ENCODE measurements around the gene FGF19.

The FGF19 gene, protein sequence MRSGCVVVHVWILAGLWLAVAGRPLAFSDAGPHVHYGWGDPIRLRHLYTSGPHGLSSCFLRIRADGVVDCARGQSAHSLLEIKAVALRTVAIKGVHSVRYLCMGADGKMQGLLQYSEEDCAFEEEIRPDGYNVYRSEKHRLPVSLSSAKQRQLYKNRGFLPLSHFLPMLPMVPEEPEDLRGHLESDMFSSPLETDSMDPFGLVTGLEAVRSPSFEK

DNA sequence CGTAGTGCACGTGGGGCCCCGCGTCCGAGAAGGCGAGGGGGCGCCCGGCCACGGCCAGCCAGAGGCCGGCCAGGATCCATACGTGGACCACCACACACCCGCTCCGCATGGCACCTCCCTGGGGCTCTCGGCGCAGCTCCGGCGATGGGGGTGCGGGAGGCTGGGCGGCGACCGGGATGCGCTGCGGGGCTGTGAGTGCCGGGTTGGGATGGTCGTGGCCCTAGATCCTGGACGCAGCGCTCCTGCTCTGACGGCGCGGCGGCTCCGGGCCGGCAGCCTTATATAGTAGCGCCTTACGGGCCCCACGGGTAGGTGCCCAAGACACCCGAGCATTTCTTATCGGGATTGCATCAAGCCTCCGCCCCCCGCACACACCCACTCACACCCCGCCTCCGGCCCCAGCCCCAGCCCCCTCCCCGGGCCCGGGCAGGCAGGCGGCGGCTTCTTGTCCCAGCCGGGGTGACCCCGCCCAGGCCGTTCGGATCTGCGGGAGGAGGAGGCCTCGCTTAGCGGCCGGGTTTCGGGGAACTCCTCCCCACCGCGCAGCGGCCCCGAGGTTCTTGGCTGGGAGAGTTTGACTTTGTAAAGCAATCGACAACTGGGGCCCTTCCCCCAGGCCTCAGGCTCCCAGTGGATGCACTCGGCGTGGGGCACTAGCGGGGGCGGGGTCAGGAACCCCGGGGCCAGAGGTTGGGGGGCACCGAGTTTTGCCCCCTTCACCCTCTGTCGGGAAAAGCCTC is at the start of gene FGF19:
TSS of gene FGF19 (minus strand) at position 255 of the 740 bp plus-strand sequence. CDS start at position 109, 146 bp downstream.
- no peak for DNase-seq

DNA sequence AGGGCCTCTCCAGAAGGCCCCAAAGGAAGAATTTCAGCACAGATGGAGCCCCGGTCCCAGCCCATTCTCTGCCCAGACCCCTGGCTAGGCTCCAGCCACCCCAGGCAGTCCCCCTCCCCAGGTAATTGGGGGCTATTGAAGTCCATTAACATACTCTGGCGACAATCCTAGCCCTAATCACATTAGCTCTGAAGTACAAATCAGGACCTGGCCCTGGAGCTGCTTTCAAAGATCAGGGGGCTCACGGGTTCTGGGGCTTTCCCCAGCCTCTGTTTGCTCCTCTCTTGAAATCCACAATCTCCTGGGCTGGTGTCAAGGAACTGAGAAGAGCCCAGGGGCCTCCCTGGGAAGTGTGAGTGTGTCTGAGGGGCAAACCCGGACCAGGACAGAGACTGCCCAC is 49.1 kb upstream of the FGF19 start:
- DNase-seq = no peak

DNA sequence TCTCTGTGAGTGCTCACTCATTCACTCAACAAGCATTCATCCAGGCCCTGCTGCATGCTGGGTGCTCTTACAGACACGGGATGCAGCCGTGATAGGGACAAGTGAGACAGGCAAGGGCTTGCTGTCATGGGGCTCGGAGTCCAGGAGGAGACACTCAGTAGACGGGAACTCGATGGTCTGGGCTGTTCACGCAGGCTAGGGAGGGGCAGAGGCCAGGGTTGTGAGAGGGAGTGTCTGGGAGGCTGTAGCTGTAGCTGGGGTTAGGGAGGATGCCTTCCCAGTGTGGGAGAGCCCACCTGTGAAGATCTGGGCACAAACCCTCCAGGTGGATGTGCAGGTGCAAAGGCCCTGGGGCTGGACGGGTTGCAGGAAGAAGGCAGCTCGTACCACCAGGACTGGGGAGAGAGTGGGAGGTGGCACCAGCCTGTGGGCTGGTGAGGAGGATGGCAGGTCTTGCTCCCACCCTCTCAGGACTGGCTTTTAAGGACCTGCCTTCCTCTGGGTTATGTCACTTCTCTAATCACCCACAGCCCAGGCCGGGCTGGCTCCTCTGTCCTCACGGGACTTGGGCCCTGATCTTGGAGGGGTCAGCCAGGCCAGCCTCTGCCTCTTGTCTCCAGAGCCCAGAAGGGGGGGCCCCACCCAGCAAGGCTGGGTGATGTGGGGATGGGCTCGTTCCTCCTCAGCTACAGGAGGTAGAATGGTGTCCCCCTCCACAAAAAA is 47.2 kb upstream of the FGF19 start:
- DNase-seq = no peak

DNA sequence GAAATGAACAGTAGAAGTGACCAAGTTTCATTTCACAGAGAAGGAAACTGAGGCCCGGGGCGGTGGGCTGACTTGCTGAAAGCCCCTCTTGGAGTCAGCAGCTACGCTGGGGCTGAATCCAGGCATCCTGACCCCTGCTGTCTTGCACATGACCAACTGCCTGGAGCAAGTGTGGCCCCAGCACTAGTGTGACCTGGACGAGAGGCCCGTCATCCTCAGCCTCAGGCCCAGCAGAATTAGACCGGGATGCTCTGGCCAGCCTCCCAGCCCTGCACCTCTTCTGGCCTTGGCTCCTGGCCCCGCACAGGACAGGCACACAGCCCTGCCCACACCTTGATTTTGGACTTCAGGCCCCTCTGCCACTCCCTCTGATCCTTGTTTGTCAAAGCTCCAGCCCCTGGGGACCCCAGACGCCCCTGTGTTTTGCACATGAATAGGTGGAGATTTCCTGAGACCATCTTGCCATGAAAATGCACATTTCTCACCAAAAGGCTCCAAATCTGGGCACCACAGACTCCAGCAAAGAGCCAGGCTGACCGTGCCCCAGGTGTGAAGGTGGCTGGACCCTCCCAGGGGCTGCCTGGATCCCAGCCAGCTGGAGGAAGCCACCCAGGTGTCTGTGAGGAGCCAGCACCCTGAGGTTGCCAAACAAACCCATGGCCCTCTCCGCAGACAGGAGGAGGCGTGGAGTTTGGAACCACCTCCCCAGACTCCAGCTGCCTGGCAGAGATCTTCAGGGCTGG is 46.5 kb upstream of the FGF19 start:
- no peak for DNase-seq

DNA sequence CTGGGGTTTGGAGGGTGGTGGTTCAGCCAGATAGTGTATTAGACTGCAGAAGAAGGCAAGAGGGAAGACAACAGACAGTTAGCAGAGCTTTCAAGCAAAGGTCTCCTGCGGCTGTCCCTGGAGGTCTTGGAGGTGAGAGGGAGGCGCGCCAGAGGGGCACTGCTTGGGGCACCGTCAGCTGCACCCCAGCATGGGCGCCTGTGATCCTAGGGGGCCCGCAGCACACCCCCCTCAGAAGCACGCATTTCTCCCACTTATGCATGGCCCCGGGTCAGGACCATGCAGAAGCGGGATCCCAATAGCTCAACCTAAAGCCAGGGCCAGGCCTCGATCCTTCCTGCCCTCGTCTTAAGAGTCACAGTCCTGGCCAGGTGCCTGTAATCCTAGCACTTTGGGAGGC is 44.8 kb upstream of the FGF19 start:
- no peak for DNase-seq

DNA sequence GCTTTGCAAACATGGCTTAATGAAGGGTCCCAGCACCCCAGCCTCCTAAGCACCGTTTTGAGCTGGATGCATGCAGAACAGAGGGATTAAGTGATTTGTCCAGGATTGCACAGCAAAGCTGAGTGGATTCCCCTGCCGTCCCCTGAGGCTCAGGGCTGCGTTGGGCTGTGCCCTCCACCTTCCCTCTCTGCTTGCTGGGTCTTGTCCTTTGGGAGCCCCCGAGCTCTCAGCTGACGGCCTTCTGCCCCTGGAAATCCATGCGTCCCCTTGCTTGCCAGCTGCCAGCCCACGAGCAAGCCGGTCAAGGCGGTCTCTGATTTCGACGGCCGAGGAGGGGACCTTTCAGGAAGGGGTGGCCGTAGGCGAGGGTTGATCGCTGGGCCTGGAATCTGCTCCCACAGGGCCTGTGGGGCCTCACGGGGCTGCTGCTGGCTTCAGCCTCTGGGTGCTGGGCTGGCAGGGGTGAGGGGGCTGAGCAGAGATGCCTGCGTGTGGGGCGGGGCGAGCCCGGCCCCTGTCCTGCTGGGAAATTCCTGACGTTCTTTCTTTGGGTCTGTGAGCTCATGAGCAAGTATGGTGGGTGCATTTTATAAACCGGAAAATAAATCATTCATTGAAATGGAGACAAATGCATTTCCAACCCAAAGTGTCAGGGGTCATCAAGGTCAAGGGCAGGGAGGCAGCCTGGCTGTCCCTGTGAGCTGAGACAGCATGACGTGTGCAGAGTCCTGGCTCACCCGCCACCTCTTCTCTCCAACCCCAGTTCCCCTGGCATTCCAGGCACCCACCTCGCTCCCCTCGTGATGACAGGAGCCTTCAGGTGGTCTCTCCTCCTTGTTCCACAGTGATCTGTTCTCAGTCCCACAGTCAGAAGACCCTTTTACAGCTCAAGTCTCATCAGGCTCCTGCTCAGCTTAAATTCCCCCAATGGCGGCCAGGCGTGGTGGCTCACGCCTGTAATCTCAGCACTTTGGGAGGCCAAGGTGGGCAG is 43.2 kb upstream of the FGF19 start:
- DNase-seq = no peak

DNA sequence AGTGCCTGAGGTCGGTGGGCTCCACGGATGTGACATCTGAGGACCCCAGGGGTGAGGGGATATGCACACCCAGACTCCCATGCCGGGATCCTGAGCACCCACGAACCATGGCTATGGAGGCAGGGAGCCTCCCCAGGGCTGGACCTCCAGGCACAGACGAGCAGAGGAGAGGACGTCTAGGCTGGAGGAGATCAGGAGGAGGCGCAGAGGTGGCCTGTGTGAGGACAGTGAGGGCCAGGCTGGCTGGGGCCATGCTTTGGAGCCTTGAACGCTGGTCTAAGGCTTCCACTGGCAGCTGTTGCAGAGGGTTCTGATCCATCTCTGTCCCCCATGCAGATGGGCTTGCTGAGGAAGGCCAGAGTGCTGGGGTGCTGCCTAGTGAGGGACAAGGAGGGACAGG is 42.3 kb upstream of the FGF19 start:
- no peak for DNase-seq

DNA sequence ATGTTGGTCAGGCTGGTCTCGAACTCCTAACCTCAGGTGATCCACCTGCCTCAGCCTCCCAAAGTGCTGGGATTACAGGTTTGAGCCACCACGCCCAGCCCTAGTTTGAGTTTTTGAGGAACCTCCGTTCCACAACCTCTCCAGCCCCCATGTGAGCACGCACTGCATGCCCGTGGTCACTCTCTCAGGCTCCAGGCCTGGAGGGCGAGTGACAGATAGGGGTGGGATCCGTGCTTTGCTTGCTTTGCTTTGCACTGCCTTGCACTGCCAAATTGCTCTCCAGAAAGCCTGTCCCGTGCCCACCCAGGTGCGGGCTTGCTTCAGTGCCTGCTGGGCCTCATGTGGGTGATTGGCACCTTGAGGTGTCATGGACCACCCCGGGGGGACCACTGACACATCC is 41.4 kb upstream of the FGF19 start:
- no peak for DNase-seq

DNA sequence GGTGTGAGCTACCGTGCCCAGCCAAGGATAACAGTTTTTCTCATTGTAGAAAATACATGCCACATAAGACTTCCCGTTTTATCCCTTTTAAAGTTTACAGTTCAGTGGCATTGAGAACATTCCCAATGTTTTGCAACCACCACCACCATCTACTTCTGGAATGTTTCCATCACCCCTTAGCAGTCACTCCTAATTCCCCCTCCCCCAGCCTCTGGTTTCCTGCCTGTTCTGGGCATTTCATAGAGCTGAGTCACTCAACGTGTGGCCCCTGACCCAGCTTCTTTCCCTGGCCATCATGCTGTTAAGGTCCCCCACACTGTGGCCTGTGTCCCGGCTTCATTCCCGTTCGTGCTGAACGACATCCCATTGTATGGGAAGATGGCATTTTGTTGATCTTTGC is 40.6 kb upstream of the FGF19 start:
- no peak for DNase-seq

DNA sequence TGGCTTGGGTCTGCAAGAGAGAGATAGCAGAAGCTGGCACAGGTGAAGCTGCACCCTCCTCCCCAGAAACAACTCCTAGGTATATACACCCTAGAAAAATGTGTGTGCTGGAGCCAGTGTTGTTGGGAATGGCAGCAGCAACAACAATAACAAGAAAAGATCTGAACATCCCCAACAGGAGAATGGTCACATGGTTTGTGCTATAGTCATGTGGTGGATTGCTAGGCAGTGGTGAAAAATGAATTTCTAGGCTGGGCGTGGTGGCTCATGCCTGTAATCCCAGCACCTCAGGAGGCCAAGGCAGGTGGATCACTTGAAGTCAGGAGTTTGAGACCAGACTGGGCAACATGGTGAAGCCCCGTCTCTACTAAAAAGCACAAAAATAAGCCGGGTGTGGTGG is 31.0 kb upstream of the FGF19 start:
- DNase-seq = no peak

DNA sequence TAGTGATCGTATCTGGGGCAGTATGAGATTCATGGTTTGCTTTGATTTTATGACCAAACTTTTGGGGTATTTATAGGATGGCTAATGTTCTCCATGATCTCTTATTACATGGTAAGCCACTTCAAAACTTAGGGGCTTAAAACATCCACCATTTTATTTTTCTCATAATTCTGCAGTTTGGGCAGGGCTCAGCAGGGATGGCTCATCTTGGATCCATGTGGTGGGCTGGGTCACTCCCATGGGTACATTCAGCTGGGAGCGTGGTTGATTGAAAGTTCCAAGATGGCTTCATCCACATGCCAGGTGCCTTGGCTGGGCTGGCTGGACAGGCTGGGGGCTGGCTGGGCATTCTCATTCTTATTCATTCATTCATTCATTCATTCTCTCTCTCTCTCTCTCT is 30.5 kb upstream of the FGF19 start:
- no peak for DNase-seq

DNA sequence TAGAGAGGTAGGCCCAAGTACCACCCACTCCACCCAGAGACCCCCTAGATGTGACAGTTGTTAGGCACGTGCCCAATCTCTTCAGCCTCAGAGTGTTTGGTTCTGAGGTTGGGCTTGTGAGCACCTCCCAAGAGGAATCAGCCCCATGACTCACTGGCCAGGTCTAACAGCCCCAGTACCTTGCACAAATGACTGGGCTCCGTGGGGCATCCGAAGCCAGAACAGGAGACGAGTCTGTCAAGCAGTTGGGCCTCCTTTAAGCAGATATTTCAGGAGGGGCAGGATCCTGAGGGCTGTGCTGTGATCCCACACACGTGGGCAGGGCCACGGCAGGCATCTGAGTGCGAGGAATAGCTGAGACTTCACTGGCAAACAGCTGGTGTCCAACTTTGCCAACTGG is 29.1 kb upstream of the FGF19 start:
- no peak for DNase-seq

DNA sequence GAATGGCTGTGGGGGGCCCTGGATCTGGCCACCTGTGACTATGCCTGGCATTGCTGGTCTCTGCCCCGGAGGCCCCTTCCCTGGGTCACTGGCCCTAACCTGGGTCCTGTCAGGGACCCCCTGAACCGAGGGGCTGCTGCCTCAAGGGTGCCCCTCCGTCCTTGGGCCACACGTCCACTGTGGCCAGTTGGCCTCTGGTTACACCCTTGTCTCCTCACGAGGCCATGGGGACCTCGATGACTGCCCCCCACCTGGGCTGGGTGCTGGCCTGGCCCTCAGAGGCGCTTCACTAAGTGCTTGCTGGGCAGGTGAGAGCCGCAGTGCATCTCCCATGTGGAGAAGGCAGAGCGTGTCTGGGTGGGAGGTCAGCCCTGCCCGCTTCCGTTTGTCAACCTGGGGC is 27.3 kb upstream of the FGF19 start:
- no peak for DNase-seq

DNA sequence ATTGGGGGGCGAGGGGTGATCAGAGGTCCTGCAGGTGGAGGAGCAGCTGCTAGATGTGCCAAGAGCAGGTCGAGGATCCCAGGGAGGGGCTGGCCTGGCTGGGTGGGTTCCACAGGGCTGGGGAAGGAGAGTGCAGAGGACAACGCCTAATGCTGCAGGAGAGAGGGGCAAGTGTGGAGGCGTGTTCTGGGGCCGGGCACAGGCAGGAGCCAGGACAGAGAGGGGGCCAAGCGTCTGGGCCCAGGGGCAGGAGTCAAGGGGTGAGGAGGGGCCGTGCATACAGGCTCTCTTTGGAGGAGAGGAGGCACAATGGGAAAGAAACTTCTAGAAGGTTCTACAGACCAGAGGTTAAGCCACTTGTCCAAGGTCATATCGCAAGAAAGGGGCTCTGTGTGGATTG is 26.7 kb upstream of the FGF19 start:
- no peak for DNase-seq

DNA sequence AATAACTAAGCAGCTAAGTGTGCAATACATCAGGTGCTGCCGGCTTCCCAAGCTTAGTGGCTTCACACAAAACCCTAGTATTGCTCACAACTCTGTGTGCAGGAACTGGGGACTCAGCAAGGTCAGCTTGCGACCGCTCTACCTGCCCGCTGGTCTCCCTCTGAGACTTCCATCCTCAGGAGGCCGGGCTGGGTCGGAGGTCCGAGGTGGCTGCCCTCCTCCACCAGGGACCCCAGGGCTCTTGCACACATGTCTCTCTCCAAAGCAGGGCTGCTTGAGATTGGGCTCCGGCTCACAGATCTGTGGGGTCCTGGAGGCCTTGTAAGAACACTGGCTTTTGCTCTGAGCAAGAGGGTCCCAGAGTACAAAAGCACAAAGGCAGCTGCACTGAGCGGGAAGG is 25.4 kb upstream of the FGF19 start:
- no peak for DNase-seq

DNA sequence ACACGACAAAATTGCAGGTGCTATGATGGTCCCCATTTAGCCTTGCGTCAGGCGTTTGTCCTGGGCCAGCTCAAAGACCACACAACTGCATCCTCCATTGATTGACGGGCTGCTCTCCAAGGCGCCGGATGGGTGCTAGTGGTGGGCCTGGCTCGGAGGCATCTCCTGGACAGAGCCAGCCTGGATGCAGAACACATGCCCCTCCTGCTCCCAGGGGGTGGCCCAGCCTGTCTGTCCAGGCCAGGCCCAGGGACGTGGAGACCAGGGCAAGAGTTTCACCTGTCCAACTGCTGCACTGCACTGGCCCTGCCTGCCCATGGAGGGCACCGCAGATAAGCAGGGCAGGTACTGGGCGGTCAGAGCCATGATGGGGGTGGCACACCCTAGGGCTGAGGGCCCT is 23.4 kb upstream of the FGF19 start:
- no peak for DNase-seq

DNA sequence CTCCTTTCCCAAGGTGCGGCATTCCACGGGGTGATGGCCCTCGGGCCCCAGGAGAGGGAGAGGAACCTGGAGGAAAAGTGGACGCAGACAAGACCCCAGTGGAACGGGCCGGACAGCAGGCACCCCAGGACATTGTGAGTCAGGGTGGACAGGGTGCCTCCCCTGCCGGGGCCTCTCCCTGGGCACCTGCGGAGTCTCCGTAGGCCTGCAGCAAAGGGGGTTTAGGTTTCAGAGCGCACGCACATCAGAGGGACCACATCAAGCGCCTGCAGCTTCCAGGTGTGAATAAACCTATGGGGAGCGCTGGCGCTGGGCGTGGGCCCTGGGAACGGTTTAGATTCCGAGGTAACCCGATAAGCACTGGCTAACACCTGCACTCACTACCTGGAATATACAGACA is 22.7 kb upstream of the FGF19 start:
- DNase-seq = no peak

DNA sequence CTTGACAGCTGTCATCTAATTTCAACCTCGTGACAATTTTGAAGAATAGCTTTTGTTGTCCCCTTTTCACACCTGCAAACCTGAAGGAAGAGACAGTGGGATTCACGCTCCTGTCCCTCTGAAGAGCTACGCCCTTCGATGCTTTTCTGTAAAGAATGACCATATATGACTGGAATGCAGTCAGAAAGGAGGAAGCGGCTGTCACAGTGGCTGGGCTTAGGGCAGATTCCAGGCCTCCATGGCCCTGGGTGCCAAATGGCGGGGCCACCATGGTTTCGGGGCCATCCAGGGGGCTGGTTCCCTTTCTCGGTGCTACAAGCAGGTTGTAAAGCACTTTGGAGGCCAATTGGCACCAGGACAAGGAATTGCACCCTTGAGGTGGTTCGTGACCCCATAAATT is 22.2 kb upstream of the FGF19 start:
- DNase-seq = no peak

DNA sequence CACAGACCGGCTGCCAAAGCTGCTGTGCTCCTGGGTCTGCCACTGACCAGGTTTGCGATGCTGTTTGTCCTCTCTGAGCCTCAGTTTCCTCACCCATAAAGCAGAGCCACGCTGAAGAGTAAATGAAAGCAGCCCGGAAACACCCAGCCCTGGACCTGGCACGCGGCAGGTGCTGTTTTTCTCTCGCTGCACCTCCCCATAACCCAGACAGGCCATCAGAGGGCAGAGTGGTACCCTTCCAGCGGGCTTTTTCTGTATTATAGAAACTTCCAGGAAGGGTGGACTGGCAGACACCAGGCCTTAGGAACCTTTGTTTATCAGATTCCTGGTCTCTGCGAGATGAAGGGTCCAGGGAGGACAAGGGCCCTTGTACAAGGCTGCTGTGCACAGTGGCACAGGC is 17.9 kb upstream of the FGF19 start:
- DNase-seq = no peak

DNA sequence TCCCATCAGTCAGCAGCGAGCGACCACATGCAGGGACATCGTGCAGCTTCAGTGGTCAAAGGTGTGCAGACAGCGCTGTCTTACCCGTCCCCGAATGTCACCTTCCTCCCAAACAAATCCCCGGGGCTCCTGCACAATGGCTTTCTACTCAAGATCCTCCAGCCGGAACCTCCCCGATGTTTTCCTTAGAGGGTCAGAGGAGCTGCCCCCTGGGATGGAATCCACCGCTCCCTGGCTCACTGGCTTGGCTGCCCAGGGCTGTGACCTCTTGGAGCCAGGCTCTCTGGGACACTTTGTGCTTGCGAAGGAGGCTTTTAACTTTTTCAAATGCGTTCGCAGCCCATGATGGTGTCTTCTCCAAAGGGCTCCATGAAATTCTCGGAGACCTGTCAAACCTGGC is 17.3 kb upstream of the FGF19 start:
- DNase-seq = no peak

DNA sequence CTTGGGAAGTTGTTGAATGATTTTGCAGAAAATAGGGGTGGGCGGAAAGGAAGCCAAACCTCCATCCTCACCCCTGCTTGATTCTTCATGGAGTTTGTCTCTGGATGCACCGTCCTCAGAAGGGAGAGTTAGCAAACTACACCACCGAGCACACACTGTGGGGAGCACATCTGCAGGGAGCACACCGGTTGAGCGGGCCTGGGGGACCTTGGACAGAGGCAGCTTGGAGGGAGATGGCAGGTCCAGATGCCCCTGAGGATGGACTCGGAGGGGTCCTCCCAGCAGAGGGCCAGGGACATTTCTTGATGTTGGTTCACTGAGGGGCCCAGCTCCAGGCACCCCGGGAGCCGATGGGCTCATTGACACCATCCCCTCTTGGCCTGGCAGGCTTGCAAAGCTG is 15.1 kb upstream of the FGF19 start:
- DNase-seq = no peak

DNA sequence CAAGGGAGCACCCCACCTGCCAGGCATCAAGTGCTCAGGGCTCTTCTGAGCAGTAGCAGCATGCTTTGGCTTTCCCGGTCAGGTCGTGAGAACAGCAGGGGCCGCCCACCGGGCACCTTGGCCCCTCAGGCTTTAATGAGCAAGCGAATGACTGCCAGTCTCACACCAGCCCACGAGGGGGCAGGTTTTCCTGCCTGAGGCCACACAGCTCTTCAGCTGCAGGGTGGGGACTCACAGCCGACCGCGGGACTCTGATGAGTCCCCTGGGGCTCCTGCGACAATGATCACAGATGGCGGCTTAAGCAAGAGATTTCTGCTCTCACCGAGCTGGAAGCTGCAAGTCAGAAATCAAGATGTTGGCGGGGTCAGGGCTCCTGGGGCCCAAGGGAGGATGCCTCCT is 14.3 kb upstream of the FGF19 start:
- no peak for DNase-seq

Measured in GOT3 (cell line).